ENCODE measurements around the gene MSL2.
"Not testable (repeated sequence)": the region's sequence is repeated elsewhere in the genome, so short reads cannot be mapped to it uniquely, and the experiment has no call there.

Gene MSL2, protein sequence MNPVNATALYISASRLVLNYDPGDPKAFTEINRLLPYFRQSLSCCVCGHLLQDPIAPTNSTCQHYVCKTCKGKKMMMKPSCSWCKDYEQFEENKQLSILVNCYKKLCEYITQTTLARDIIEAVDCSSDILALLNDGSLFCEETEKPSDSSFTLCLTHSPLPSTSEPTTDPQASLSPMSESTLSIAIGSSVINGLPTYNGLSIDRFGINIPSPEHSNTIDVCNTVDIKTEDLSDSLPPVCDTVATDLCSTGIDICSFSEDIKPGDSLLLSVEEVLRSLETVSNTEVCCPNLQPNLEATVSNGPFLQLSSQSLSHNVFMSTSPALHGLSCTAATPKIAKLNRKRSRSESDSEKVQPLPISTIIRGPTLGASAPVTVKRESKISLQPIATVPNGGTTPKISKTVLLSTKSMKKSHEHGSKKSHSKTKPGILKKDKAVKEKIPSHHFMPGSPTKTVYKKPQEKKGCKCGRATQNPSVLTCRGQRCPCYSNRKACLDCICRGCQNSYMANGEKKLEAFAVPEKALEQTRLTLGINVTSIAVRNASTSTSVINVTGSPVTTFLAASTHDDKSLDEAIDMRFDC

DNA sequence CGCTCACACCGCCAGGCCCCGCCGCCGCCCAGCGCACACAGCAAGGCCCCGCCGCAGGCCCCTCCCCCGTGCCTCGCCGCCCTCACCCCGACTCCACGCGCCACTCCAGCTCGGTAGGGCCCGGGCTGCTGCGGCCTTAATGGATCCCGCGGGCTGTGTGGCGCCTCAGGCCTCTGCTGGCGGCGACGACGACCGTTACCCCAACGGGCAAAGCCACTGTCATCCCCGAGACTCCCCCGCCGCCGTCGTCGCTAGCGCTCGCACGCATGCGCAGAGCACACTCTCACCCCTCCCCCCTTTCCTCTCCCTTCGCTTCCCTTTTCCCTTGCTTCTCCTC is at the start of gene MSL2:
Gene MSL2 (minus strand): TSS at position 272 of the 337 bp plus-strand sequence. CDS start 1,222 bp downstream, outside the sequence.
- no peak for DNase-seq

DNA sequence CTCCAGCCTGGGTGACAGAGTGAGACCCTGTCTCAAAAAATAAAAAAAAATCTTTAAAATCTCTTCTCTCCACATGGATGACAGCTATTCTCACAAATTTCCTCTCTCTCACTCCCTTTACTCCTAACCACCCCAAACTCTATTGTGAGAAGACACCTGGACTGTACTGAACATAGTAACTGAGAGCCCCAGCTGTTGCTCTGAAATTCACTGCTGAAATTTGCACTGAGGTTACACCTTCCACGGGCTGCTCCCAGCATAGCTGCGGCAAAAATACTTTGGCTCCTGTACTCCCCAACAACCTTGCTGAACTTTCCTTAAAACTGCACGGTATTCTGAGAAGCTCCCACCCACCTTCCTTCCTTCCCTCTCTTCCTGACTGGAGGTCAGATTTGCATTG is 49.6 kb upstream of the MSL2 start:
- no peak for DNase-seq

DNA sequence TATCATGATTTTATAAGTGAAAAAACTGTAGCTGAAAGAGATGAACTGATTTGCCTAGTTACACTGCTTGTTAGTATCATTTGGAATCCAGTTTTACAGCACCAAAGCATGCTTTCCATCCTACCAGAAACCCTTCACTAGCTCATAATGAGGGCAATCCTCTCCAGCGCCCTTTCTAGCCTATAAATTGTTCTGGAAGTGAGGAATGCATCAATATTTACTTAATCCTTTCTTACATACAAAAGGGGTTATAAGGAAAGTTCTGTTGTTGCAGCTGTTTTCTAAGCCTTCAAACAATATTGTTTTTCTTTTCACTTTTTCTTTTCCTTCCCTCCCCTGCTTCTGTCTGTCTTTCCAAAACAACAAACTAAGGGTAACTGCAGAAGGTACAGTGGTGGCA is 43.0 kb upstream of the MSL2 start:
- DNase-seq = no peak

DNA sequence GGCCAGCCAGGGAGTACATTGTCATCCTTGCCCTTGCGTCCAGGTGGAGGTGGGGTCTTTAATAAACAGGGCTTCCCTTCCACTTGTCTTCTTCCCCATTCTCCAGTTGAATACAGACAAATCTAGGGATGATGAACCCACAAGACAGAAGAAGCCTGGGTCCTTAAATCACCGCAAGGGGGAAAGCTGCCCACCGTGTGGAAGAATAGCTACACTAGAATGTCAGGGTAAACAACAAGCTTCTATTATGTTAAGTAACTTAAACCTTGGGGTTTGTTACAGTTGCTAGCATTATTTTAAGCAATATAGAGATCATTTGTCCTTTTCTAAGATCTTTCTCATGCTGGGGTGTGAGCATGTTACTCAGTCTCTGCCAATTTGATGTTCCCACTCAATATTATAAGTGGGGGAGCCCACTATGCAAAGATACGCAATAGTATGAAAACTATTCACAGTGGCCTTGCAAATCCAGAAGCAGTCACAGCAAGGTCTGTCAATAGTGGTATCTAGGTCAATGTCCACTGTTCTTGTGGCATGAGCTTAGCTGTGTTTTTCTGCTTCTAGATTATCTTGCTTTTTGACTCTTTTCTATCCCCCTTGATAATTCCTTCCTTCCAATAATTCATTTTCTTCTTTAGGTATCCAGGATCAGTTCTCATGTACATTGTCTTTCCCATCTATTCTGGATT is 42.0 kb upstream of the MSL2 start:
- no peak for DNase-seq

DNA sequence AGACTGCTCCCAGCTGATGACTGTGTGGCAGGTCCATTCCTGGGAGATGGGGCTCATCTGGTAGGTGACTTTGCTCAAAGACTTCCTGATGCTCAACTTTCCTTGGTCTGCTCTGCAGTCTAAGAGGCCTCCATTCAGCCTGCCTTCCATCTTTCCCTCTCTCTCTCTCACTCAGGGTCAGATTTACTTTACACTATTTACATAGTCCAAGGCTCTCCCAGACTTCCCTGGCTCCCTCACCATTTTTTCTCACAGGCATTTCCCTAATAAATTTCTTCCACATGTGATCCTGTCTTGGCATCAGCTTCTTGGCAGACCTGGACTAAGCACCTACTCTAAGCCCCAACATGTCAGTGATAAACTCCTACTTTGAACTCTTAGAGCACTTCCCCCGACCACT is 41.0 kb upstream of the MSL2 start:
- DNase-seq = no peak

DNA sequence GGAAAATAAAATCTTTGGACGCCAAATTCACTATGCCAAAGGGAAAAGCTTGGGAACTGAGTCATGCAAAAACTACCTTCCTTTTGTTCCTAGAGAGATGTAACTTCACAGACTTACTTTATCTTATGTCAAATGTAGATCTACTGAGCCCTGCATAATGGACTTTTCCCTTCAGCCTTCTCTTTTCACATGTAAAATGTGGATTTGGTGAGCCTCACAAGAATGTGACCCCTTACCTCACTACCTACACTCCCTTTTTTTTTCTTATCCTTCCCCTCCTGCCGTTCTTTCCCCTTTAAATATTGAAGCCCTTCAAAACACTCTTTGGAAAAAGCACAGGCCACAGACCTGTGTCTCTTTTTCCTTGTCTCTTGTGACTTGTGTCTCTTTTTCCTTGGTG is 40.0 kb upstream of the MSL2 start:
- no peak for DNase-seq

DNA sequence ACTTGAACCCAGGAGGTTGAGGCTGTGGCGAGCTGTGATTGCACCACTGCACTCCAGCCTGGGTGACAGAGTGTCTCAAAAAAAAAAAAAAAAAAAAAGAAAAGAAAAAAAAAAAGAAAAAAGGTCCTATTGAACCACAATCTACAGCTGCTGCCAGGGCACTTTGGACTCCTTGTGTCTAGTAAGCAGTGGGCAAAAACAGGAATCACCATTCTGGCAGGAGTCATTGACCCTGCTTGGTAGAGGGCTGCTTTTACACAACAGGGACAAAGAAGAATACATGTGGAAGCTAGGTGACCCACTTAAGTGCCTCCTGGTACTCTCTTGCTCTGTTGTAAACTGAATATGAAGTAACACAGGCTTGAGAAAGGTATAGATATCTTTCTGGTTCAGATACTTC is 39.4 kb upstream of the MSL2 start:
- DNase-seq = no peak

DNA sequence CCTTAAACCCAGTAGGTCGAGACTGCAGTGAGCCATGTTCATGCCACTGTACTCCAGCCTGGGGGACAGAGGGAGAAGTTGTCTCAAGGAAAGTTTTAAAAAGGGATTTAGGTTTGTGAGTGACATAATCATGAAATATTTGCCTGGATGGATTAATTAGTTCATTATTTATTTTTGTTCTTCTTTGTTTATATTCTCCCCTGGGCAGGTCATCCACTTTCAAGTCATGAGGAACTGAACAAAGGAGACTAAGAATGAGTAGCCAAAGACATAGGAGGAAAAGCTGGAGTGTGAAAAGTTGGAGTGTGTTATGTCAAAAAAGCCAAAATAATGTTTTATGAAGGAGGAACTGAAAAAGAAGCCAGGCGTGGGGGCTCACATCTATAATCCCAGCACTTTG is 36.3 kb upstream of the MSL2 start:
- no peak for DNase-seq

DNA sequence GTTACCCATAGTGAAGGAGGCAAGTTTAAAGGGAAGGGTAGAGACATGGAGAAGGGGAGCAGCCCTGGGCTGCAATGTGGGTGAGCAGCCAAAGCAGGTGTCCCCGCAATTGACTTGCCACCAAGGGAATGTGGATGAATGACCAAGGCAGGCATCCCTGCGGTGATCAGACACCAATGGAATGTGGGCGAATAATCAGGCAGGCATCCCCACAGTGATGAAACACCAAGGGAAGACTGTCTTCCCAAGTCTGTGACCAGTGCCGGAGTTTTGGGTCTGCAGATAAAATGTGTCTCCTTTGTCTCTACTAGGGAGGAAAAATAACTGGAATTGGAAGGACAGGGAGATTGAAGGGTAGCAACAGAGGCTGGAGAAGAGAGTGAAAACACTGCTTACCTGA is 26.6 kb upstream of the MSL2 start:
- not testable (repeated sequence) for DNase-seq

DNA sequence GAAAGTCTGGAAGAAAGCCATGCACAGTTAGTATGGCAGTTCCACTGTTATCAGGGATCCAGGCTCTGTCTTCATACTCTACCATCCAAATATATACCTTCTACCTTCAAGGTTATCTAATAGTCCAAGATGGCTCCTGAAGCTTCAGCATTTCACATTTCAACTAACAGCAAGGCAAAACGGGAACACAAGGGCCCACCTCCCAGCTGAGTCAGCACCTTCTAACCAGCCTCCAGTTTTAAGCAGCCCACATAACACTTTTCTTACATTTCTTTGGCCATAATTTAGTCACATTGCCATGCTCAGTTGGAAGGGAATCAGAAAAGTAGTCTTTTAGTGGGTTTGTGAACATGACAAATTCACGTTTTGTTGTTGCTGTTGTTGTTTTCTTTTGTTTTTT is 15.4 kb upstream of the MSL2 start:
- no peak for DNase-seq

DNA sequence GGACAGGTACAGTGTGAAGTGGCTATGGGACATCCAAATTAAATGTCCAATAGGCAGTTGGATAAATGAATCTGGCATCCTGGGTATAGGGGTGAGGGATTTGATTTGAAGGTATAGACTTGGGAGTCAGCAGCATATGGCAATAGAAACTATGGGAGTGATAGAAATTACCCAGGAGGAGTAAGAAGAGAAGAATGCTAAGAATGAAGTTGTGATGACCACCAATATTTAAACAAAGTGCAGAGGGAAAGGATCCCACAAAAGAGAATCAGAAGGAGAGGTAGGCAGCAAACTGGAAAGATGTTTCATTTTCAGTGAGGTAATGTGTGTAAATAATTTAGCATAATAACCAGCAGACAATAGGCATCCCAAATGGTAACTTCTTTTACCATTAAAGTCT is 13.8 kb upstream of the MSL2 start:
- DNase-seq = no peak

DNA sequence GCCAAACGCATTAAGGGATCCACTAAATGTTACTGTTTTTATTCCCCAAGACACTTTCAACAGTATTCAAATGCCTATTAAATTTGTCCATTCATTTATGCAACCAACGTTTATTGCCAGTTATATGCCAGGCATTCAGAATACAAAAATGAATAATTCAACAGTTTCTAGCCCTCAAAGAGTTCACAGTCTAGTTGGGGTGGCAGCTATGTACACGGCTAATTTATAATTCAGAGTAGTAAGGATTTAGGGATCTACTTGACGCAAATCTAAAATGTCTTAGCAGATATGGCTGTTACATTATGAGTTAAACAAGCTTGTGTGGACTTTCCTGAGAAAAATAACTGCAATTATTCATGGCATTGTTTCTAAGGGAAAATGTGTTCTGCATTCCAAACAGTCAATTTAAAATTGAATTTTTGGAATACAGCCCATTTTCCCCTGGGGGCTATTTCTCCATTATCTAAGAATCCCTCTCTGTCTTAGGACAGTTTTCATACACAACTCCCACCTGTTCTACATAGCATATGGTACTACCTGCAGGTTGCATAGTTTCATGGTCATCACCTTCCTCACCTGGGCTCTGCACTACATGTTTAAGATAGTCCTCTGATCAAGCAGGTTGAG is 11.5 kb upstream of the MSL2 start:
- DNase-seq = no peak

DNA sequence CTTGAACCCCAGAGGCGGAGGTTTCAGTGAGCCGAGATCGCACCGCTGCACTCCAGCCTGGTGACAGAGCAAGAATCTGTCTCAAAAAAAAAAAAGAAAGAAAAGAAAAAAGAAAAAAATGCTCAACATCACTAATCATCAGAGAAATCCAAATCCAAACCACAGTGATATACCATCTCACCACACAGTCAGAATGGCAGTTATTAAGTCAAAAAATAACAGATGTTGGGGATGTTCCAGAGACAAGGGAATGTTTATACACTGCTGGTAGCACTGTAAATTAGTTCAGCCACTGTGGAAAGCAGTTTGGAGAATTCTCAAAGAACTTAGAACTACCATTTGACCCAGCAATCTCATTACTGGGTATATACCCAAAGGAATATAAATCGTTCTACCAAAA is 3.1 kb upstream of the MSL2 start:
- not testable (repeated sequence) for DNase-seq

DNA sequence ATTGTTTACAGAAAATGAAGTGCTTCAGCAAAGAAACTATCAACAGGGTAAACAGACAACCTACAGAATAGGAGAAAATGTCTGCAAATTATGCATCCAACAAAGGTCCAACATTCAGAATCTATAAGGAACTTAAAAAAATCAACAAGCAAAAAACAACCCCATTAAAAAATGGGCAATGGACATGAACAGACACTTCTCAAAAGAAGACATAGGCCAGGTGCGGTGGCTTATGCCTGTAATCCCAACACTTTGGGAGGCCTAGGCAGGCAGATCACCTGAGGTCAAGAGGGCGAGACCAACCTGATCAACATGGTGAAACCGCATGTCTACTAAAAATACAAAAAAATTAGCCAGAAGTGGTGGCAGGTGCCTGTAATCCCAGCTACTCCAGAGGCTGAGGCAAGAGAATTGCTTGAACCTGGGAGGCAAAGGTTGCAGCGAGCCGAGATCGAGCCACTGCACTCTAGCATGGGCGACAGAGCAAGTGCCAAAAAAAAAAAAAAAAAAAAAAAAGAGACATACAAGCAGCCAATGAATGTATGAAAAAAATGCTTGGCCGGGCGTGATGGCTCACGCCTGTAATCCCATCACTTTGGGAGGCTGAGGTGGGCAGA is 2.4 kb upstream of the MSL2 start:
- DNase-seq = not testable (repeated sequence)

DNA sequence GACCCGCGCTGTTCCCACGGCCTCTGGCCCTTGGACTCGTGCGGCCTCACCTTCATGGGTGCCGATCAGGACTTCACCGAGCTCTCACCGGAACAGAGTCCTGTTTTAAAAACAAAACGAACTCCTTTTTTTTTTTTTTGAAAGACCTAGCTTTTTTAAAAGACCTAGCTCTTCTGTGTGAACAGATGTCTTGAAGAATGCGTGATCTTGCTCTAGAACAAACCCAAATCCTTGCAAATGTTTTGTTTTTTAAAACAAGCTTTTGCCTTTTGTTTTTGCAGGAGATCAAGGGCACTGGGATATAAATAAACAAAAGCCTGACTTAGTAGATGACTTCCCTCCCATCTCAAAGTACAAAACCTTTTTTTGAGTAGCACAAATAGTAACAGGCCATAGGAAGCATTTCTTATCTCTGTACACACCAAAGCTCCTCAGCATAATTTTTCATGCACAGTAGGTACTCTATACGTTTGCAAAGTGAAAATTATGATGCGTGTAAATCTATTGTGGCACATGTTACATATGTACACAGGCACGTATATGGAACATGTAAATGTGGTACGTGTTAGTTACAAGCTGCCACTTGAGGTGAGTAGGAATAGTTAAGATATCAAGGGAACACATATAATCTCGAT is 1.1 kb upstream of the MSL2 start:
- DNase-seq = peak in 1 of 2 experiments; percentile 48

DNA sequence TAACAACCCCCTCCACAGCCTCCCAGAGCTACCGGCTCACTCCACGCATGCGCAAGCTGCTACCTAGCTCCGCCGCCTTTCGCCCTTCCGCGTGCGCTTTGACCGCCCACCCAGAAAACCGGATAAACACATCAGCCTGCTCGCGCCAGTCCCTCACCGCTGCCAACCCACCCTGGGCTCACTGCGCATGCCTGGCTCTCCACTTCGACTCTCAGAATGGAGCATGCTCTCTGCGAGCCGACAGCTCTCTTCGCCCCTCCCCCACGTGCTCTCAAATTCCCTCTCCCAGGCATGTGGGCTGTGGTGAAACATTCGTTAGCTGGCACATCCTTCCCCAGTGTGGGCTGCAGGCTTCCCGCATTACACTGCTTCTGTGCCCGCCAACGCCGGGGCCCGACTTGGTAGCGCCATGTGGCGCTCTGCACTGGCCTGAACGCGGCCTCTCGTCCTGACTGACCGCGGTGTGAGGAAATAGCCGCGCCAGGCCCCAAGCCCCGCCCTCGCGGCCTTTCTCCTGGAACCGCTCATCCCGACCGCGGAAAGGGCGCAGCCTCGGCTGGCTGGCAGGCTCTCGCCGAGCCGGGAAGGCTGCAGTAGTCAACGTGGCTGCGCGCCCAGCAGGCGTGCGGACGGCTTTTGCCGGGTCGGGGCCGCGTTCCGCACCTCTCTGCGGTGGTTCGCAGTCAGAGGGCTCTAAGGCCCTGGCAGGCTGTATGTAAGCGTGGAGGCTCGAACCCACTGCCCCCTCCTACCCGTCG is 445 bp upstream of the MSL2 start:
- peak; percentile 100 for DNase-seq

DNA sequence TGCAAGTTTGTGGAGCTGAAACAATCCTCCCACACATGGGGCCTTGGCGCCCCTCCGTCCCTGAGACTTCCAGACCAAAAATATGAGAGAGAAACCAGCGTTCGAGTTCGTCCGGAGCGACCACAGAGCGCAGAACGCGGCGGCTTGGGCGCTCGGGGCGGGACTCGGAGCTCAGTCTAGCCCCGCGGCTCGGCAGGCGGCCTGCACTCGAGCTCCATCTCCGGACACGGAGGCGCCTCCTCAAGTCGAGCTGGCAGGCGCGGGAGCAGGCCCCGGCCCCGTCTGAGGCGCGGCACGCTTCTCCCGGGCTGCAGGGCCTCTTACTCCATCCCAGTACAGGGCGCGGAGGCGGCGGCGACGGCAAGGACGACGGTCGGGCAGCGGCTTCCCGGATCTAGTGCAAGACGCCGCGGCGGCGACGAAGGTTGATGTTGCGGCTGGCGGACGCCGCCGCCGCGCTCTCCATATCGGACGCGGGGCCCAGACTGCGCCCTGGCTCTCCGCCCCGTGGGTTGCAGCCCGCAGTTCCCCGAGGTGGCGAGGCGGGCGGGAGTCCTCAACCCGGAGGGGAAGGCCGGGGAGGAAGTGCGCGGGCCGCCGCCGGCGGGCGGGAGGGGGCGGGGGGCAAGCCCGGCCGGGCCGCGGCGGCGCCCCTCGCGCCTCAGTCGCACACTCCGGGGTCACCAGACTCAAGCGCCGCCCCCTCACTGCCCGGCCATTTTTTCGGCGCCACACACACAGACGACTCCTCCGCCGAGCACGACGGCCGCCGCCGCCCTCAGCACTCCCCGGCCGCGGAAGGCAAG is 674 bp downstream of the MSL2 start:
- DNase-seq = peak; percentile 69 to 76

DNA sequence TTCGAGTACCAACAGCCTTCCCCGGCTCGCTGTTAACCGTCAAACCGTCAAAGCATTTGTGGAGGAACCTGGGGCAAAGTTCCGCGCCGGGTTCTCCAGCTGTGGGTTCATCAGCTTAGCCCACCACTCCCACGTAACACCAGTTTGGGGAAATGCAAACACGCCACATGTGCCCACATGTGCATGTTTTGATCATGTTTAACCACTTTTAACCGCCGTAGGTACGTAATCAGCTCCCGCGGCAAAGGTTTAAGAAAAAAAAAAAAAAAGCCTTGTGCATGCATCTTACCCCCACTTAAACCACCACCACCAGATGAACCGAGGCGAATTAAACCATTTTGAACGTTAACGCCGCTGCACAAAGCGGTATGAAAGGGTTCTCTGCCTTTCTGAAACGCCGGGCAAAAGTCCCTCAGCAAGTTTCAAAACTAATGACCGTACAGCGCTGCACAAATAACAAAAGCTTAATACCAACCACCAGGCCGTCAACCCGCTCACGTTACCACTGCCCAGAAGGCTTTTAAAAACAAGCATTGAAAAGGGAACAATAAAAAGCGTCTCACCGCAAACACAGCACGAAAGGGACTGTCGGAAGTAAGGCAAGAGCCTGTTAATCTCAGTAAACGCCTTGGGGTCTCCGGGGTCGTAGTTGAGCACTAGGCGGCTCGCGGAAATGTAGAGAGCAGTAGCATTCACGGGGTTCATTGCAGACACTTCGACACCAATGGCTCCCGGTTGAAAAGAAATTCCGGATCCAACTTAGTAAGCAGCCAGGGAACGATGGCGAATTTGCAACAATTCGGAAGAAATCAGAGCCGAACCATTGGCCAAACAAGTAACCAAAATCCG is 1.5 kb downstream of the MSL2 start:
- DNase-seq = peak; percentile 25 to 43

DNA sequence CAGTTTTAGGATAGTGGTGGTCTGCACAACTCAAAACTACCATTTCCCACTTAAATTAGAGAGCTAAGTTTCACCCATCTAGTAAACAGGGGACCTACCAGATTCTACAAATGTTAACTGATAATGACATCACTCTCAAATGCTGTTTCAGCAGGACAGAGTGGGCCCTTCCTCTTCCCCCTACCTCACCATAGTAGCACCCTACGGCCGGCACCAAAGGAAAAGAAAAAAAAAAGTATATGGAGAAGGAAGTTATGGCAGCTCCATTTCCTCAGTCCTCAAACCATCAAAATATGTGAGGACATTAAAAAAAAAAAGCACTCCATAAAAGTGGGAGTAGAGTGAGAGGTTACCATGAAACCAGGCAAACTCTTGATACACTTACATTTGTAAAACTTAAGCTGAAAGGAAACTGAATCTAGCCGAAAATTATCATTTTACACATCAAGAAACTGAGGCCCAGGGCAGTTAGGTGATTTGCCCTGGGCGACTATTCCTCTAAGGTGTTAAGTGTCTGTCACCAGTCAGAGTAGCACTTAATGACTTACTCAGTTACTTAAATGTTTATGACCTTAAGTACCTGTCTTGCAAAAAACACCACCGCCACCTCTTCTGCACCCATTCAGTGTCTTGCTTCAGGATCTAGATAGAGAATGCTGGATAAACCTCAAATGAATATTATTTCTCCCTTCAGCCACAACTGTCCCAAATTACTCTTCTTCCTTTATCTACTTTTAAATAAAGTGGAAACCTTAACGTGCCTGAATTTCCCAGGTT is 2.7 kb downstream of the MSL2 start:
- peak; percentile 49 to 55 for DNase-seq

All from AML-193 (cell line).